CD4-positive, alpha-beta T cell treated with Interferon gamma for 1 hour (primary cell): ENCODE data around the gene PRC1.

Experiments used
- DNase-seq: peaks from one replicate; pipeline ENCODE4 v3.0.0-alpha.2; 2020

PRC1 gene

DNA sequence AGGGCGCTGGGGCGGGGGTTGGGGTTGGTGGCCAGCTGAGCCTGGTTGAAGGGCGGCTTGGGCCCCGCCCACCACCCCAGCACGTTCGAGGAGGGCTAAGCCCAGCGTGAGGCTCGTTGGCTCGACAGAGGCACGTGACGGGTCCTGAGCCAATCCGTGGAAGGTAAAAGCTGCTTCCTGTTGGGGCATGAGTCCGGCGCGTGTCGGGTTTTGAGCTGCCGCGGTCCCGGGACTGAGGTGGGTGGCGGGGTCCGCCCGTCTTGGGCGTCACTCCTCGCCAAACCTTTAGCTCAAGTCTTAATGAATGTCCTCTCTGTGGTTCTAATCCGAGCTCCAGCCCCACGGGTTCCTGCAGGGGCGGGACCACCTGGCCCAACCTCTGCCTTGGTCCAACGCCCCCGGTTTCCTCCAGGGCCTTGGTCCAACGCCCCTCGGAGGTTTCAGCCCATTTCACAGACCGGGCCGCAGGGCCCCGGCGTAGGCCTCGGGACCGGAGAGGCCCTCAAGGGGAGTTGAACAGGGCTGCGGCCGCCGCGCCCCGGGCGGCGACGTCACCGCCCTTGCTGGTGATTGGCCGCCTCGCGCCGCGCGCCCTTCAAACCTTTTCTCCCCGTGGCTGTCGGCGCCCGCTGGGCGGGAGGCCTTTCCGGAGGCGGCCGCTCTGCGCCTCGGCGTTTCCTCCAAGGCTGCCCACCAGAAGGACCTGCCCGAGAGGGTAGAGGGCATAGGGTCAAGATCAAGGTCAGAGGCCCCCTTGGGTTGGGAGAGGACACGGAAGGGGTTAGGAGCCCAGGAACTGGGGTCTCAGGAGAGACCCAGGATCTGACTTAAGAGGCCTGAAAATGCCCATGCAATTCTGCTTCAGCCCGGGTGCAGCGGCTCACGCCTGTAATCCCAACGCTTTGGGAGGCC, 39.4 kb downstream of the PRC1 start, which contains the start of gene RCCD1:
RCCD1 (plus strand) TSS at position 173 of the 912 bp plus-strand sequence. CDS start 1,851 bp downstream, outside the sequence.
- peak; percentile 91 for DNase-seq

GRCh38 chr15:90953947-90954711, 40.2 kb downstream of the PRC1 start:
- DNase-seq = no peak

- no peak for DNase-seq
These were observed 41.2 kb downstream of the PRC1 start for GRCh38 chr15:90952901-90953677.

DNA sequence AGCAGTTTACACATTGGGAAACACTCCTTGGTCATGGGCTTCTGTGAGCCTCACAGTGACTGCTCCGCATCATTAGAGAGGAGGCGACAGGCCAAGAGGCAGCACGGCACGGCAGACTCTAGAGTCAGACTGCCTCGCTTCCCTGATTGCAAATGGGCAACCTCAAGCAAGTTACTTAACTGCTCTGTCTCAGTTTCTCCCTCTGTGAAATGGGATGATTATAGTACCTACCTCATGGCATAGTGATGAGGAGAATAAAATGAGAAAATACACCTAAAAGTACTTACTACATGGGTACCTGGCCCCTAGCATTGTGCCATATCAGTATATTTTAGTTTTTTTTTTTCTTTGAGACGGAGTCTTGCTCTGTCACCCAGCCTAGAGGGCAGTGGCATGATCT, 43.7 kb downstream of the PRC1 start:
- DNase-seq = no peak

GRCh38 chr15:90949979-90950675, 44.2 kb downstream of the PRC1 start:
- DNase-seq = no peak

DNA sequence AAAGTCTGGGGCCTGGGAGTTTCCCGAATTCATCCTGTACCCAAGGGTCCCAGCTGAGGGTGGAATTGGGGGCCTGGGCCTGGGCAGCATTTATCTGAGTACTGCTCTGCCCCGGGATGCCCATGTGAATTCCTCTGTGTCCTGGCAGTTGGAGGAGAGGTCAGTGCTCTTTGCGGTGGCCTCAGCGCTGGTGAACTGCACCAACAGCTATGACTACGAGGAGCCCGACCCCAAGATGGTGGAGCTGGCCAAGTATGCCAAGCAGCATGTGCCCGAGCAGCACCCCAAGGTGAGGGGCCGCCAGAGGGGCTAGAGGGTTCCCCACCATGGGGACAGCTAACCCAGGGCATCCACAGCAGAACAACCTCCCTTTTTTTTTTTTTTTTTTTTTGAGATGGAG, 45.8 kb downstream of the PRC1 start:
- no peak for DNase-seq

GRCh38 chr15:90947577-90948357, 46.6 kb downstream of the PRC1 start:
- DNase-seq = no peak

DNA sequence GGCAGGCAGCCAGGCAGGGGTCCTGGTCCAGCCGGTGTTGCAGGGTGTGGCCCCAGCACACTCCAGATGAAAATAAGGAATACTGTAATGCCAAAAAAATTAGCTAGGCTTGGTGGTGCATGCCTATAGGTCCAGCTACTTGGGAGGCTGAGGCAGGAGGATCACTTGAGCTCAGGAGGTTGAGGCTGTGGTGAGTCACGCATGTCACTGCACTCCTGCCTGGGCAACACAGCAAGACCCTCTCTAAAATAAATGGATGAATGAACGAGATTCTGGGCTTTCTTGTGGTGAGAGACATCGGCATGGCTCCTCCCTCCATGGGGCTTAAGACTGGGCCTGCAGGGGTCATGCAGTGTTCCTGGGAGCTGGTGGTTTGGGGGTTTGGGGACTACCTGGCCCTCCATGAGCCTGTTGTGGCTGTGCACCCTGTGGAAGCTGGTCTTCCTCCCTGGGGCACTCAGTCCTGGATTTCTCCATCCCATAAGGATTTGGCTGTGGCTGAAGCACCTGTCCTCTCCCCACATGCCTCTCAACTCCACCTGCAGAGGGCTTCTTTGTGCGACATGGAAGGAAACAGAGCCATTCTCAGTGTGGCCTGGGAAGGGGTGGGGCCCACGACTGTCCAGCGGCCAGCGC, 47.3 kb downstream of the PRC1 start:
- DNase-seq = no peak

DNA sequence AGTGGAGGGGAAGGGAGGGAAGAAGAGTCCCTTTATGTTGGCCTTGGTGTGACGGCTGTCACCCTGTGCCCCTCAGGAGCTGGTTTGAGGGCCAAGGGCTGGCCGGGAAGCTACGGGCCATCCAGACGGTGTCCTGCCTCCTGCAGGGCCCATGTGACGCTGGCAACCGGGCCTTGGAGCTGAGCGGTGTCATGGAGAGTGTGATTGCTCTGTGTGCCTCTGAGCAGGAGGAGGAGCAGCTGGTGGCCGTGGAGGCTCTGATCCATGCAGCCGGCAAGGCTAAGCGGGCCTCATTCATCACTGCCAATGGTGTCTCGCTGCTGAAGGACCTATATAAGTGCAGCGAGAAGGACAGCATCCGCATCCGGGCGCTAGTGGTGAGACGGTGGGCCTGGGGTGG, 47.8 kb downstream of the PRC1 start:
- no peak for DNase-seq

DNA sequence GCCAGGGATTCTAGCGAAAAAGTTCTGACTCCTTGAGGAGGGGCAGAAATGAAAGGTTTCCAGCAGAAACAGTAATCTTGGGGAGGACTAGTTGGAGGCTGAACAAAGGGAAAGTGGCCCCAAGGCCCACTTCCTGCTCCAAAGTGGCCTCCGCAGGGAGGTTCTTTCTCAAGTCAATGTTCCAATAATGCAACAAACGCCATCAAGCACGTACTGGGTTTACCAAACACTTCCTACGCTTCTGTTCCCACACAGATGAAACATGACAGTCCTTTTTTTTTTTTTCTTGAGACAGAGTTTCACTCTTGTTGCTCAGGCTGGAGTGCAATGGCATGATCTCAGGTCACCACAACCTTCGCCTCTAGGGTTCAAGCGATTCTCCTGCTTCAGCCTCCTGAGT, 49.2 kb downstream of the PRC1 start:
- no peak for DNase-seq

DNA sequence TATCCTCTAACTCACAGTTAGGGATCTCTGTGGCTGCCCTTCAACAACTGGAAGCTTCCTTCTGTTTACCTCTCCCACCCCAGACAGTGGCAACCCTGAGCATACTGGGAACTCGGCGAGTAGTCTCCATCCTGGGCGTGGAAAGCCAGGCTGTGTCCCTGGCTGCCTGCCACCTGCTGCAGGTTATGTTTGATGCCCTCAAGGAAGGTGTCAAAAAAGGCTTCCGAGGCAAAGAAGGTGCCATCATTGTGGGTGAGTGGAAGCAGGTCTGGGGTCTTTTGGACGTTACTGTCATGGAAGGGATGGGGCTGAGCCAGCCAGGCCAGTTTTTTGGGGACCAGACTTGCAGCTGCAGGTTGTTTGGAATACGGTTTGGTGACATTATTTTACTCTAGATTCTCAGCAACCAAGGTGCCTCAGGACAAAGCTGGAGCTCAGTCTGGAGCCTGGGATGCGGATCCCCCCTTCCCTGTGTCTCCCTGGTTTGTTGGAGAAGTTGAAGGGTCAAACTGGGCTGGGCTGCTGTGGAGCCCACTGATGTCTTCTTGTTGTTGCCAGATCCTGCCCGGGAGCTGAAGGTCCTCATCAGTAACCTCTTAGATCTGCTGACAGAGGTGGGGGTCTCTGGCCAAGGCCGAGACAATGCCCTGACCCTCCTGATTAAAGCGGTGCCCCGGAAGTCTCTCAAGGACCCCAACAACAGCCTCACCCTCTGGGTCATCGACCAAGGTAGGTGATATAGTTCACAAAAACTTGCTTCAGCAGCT, 51.8 kb downstream of the PRC1 start:
- no peak for DNase-seq

- DNase-seq = no peak
These were observed 53.3 kb downstream of the PRC1 start for GRCh38 chr15:90941038-90941437.

- no peak for DNase-seq
These were observed 54.6 kb downstream of the PRC1 start for GRCh38 chr15:90939756-90940155.

DNA sequence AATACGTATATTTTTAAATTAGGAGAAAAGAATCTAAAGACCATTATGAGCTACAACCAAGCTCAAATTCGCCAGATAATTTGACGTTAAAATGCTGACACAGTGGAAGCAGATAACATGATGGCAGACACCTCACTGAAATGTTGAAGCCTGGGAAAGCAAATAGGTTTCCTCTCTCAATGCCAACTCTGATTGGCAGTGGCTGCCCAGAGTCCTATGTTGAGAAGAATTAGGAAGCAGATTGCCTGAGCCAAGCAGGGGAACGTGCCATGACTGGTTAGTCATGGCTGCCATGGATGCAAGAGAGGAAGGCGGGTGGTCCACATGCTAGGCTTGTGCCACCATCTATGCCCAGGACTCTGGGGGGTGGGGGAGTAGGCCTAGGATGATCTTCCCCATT, 56.1 kb downstream of the PRC1 start:
- no peak for DNase-seq

DNA sequence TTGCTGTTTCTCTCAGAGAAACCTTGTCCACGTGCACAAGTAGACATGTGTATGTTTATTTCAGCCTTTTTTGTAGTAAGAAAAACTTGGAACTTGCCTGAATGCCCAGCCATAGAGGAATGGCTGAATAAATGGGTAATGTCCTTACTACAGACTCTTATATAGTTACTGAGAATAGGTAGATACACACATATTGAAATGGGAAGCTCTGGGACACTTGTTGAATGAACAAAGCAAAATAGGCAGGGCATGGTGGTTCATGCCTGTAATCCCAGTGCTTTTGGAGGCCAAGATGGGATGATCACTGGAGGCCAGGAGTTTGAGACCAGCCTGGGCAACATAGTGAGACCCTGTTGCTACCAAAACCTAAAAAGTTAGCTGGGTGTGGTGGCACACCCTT, 57.5 kb downstream of the PRC1 start:
- no peak for DNase-seq

DNA sequence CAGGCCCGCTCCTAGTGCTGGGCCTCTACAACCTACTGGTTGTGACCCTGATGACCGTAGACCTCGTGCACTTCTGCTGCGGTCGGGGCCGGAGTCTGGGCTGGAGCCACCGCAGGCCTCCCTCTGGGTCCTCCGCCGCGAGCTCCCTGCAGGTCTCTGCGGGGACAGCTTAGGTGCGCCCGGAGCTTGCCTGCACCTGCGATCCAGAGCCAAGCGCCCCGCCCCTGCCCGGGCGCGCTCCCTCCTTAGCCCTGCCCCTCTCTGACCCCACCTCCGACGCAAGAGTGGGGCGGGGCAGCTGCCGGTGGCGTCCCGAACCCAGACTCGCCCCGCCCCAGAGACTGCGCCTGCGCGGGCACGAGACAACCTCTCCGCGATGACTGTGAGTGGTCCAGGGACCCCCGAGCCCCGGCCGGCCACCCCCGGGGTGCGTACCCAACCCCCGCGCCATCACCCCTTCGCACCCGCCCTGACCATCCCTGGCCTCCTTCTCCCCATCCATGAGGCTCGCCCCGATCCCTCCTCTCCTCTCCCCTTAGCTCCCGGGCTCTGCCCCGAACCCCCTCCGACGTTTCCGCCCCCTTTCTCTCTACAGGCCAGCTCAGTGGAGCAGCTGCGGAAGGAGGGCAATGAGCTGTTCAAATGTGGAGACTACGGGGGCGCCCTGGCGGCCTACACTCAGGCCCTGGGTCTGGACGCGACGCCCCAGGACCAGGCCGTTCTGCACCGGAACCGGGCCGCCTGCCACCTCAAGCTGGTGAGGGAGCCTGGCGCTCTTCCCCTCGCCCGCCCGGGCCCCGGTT, 59.2 kb downstream of the PRC1 start, which contains the start of gene UNC45A:
UNC45A (plus strand) TSS at position 337 of the 803 bp plus-strand sequence; CDS start at position 377, 40 bp downstream.
- peak; percentile 92 for DNase-seq

DNA sequence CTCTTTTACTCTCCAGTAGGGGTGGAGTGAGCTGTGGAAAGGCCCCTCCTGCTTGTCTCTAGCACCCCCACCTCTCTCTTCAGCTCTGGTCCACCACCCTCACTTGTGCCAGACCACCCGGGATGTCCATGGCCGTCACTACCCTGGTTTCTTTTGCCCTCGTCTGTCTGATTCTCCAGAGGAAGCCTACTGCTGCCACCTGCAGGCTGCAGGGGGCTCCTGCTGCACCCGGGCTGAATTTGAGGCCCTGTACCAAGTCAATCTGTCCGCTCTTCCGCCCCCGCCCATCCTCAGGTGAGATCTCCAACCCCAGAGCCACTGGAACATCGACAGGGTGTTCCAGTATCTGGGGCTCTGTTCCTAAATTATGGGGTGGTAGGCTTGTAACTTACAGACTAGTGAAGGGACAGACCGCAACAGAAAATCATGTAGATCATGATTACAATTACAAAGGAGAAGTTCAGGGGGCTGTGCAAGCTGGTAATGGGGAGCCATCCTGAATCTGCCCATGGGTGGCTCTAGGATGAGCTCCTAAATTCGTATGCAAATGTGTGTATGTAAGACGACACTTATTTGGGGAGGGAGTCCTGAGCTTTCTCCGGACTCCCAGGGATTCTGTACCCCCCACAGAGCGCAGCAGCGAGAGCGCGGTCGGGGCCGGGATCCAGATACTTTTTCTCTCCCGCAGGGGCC, 59.9 kb downstream of the PRC1 start:
- peak; percentile 85 for DNase-seq

DNA sequence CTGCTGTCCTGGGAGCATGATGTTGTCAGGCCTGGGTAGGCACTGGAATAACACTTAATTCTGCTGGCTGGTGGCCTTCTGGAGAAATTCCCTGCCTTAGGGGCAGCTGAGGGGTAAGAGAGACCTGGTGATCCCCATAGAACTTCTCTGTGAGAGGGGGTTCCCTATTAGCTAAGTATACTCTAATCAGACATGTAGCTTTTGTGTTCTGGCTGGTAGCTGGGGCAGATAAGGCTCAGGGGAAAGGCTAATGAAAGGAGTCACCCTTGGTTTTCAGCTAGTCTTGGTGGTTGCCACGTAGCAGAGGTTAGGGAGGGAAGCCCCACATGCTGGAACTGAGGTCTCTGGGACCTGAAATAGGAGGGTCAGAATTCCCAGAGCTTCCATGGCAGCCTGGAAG, 61.0 kb downstream of the PRC1 start:
- no peak for DNase-seq

GRCh38 chr15:90932660-90932991, 61.7 kb downstream of the PRC1 start:
- DNase-seq = no peak
